Effector memory CD8-positive, alpha-beta T cell (primary cell): ENCODE data around the gene LTK.
A peak's percentile ranks its signal among the peaks of the same experiment; 100 is the strongest.

Source experiments
- ATAC-seq: fragments of 150-1000 bp; cut with Tn5 transposase; replicated peaks from 2 replicates; pipeline ENCODE4 v1.10.0; 2021; ENCODE audit warnings: mild to moderate bottlenecking, moderate library complexity
- DNase-seq, 3 experiments: peaks; one replicate each; pipeline ENCODE4 v3.0.0; 2021
- H3K27ac Mint-ChIP-seq, 2 donors: one replicate each; pipeline ENCODE4 v1.8.0; 2022; ENCODE audit warnings: mild to moderate bottlenecking in 2 of 2, mixed read lengths in 2 of 2, moderate library complexity in 2 of 2
- H3K27me3 Mint-ChIP-seq, 2 donors: one replicate each; pipeline ENCODE4 v1.8.0; 2022; ENCODE audit warnings: mixed read lengths in 2 of 2
- H3K36me3 Mint-ChIP-seq: one replicate; pipeline ENCODE4 v1.8.0; 2022; ENCODE audit warnings: mild to moderate bottlenecking, moderate library complexity, mixed read lengths; ENCODE audit not compliant: insufficient read depth
- H3K4me1 Mint-ChIP-seq, 2 donors: one replicate each; pipeline ENCODE4 v1.8.0; 2022; ENCODE audit warnings: low read depth in 2 of 2, mixed read lengths in 2 of 2
- H3K4me3 Mint-ChIP-seq, 2 donors: one replicate each; pipeline ENCODE4 v1.8.0; 2022; ENCODE audit warnings: mild to moderate bottlenecking in 2 of 2, mixed read lengths in 2 of 2, moderate library complexity in 2 of 2
- H3K9me3 Mint-ChIP-seq, 2 donors: one replicate each; pipeline ENCODE4 v1.8.0; 2022; ENCODE audit warnings: mixed read lengths in 2 of 2

LTK gene

DNA sequence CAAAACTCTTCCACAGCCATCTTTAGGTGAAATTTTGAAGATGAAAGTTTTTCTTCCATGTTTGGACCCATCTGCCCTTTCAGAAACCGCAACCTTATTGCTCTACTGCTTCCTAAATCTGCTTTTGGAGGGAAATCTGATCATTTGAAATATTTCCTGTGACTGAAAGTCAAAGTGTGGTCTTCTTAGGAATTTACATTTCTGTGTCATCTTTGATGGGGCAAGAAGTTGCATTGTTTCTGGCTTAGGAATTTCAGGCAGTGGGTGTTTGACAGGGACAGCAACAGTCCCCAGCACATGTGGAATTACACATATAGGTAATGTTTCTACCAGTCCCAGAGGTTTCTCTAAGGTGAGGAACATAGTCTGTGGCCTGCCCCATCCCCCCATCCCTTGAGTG lies 40.1 kb upstream of the LTK start:
- Mint-ChIP-seq H3K4me3 (no peak overlapping the region), H3K27ac (no peak overlapping the region), H3K27me3 (peaks cover 0 to 6% of the 10 kb centered on the region in 2 donors), H3K4me1 (peaks cover 10 to 17% of the 10 kb centered on the region in 2 donors), H3K36me3 (peaks cover 4% of the 10 kb centered on the region), H3K9me3 (no peaks in the 10 kb centered on the region)
- no peak for ATAC-seq
- DNase-seq = no peak

GRCh38 chr15:41550066-41550775 lies 36.6 kb upstream of the LTK start:
- DNase-seq (no peak), ATAC-seq (no peak)
- Mint-ChIP-seq H3K27ac (no peak overlapping the region), H3K36me3 (no peaks in the 10 kb centered on the region), H3K4me1 (peaks cover 0 to 4% of the 10 kb centered on the region in 2 donors), H3K27me3 (peaks cover 0 to 6% of the 10 kb centered on the region in 2 donors), H3K4me3 (no peak overlapping the region), H3K9me3 (no peaks in the 10 kb centered on the region)

- Mint-ChIP-seq H3K36me3 (peaks cover 12% of the 10 kb centered on the region), H3K9me3 (no peaks in the 10 kb centered on the region), H3K27ac (no peak overlapping the region), H3K4me1 (peaks cover 6 to 15% of the 10 kb centered on the region in 2 donors), H3K27me3 (no peaks in the 10 kb centered on the region), H3K4me3 (no peak overlapping the region)
- DNase-seq = no peak
- ATAC-seq = no peak
Observed at GRCh38 chr15:41546851-41547786, 33.5 kb upstream of the LTK start.

DNA sequence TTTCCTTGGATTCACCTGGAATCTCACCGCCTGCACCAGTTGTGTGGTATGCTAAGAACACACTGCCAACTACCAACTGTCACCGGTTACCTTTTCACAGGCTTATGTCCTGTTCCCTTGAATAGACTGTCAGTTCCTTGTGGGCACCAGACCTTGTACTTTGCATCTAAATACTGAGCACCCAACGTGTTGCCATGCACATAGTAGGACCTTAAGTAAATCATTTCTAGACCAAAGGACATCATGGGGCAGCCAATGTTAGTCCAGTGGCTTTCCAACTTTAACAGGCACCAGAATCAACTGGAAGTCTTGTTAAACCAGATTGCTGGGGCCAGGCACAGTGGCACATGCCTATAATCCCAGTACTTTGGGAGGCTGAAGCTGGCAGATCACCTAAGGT lies 31.6 kb upstream of the LTK start:
- ATAC-seq = no peak
- Mint-ChIP-seq H3K27me3 (no peaks in the 10 kb centered on the region), H3K9me3 (no peaks in the 10 kb centered on the region), H3K36me3 (peaks cover 12% of the 10 kb centered on the region), H3K27ac (peak overlapping the region; percentile 95 to 96), H3K4me3 (peak overlapping the region; percentile 95 to 96), H3K4me1 (peaks cover 7 to 15% of the 10 kb centered on the region in 2 donors)
- no peak for DNase-seq

DNA sequence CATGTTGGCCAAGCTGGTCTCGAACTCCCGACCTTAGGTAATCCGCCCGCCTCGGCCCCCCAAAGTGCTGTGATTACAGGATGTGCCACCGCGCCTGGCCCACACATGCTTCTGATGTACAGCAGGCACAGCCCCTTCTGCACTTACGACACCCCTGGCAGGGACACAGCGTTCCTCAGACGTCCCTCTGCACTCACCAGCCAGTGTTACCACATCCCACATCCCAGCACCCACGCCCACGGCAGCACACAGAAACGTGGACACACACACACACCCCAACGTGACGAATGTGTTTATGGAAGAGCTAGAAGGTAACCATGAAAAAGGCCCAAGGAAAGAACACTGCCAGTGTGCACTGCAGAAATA lies 31.0 kb upstream of the LTK start:
- H3K4me3 Mint-ChIP-seq = peak overlapping the region; percentile 95 to 96
- no peaks in the 10 kb centered on the region for H3K9me3 Mint-ChIP-seq
- no peaks in the 10 kb centered on the region for H3K27me3 Mint-ChIP-seq
- peak overlapping the region; percentile 95 to 96 for H3K27ac Mint-ChIP-seq
- ATAC-seq (peak; percentile 44), DNase-seq (peak in 2 of 3 experiments; percentile 22 to 25)
- peaks cover 12% of the 10 kb centered on the region for H3K36me3 Mint-ChIP-seq
- peaks cover 7 to 15% of the 10 kb centered on the region in 2 donors for H3K4me1 Mint-ChIP-seq

GRCh38 chr15:41543521-41543870 lies 29.9 kb upstream of the LTK start:
- Mint-ChIP-seq H3K4me1 (peaks cover 7 to 15% of the 10 kb centered on the region in 2 donors), H3K27me3 (no peaks in the 10 kb centered on the region), H3K27ac (peak overlapping the region; percentile 95 to 96), H3K9me3 (no peaks in the 10 kb centered on the region), H3K4me3 (peak overlapping the region; percentile 95 to 96), H3K36me3 (peaks cover 12% of the 10 kb centered on the region)
- ATAC-seq (no peak), DNase-seq (no peak)

DNA sequence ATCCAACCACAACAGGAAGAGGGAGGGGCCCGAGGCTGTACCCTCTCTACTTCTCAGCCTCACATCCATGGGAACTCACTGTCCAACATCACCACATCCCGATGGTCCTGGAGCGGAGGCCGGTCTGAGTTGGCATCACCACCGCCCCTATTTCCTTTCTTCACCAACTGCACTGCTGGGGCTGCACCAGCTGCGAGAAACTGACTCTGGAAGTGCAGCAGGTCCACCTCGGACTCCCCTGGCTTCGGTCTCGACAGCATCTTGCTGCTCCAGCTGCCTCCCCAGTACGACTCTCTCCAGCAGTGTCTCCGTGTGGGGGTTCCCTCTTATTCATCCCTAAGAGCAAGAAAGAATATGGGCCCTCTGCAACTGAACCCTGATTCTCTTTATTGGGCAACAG lies 23.2 kb upstream of the LTK start:
- Mint-ChIP-seq H3K4me1 (peaks cover 0 to 7% of the 10 kb centered on the region in 2 donors), H3K4me3 (no peak overlapping the region), H3K9me3 (no peaks in the 10 kb centered on the region), H3K27me3 (no peaks in the 10 kb centered on the region), H3K36me3 (peaks cover 42% of the 10 kb centered on the region), H3K27ac (no peak overlapping the region)
- no peak for ATAC-seq
- no peak for DNase-seq

DNA sequence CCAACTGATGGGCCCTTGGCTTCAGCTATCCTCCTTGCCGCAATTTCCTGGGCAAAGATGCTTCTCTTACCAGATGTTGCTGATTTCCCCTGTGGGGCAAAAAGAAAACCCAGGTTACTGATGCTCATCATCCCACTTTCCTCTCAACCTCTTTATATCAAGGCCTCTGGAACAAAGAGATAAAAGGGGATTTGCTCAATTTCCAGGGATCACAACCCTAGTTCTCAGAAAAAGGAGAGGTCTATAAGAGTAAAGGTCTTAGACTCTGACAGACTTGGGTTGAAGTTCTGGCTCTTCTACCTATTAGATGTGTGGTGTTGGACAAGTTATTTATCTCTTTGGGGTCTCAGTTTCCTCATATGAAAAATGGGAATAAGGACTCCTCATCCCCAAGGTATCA lies 21.9 kb upstream of the LTK start:
- ATAC-seq (no peak), DNase-seq (no peak)
- Mint-ChIP-seq H3K9me3 (no peaks in the 10 kb centered on the region), H3K4me1 (peaks cover 0 to 5% of the 10 kb centered on the region in 2 donors), H3K36me3 (peaks cover 49% of the 10 kb centered on the region), H3K27ac (no peak overlapping the region), H3K27me3 (no peaks in the 10 kb centered on the region), H3K4me3 (no peak overlapping the region)

DNA sequence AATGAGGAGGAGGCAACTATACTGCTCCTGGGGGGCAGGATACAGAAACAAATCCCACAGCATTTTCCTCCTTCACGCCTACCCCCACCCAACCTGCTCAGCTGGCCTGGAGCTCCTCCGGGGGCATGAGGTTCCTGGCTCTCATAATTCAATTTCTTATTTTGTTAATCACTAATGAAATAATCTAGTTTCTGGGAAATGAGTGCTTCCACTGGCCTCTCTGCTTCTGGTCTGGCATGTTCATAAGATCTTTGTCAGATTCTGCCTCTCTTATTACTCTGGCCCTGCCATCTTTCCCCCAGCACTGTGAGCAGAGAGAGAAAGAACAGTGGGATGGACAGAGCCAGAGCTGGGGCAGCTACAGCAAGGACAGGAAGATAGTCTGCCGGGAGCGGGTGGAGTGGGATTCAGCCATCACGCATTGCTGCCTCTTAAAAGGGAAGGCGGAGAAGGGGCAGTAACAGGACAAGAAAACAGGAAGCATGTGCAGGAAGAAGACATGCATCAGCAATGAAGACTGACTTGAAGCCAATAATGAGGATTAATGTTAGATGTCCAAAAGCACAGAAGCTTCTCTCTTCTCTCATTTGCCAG lies 16.8 kb upstream of the LTK start:
- Mint-ChIP-seq H3K27me3 (no peaks in the 10 kb centered on the region), H3K9me3 (no peaks in the 10 kb centered on the region), H3K27ac (peak overlapping the region in 1 of 2 donors; percentile 75), H3K4me1 (peaks cover 0 to 2% of the 10 kb centered on the region in 2 donors), H3K36me3 (peaks cover 69% of the 10 kb centered on the region), H3K4me3 (peak overlapping the region in 1 of 2 donors; percentile 33)
- DNase-seq (no peak), ATAC-seq (no peak)

GRCh38 chr15:41523097-41523496 lies 9.5 kb upstream of the LTK start:
- no peaks in the 10 kb centered on the region for H3K9me3 Mint-ChIP-seq
- ATAC-seq (no peak), DNase-seq (no peak)
- H3K4me3 Mint-ChIP-seq = no peak overlapping the region
- H3K4me1 Mint-ChIP-seq = peaks cover under 1 to 4% of the 10 kb centered on the region in 2 donors
- H3K27ac Mint-ChIP-seq = peak overlapping the region in 1 of 2 donors; percentile 2
- H3K36me3 Mint-ChIP-seq = peaks cover 26% of the 10 kb centered on the region
- no peaks in the 10 kb centered on the region for H3K27me3 Mint-ChIP-seq

DNA sequence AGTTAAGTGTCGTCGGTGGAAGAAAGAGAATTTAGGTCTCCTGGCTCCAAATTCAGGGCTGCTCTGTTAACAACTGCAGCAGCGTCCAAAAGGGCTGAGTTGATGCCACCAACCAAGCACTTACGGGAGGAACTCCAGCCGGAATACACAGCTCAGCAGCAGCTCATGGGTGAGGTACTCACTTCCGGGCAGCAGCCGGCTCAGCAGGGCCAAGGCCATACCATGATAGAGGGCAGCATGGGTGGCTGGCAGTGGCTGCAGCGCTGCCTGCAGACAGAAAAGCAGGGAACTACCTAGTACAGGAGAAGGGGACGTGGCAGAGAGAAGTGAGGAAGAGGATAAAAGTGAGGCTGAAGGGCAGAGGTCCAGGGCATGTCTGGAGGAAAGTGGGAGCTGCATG lies 8.0 kb upstream of the LTK start:
- H3K4me1 Mint-ChIP-seq = peaks cover 4 to 6% of the 10 kb centered on the region in 2 donors
- H3K4me3 Mint-ChIP-seq = no peak overlapping the region
- H3K27me3 Mint-ChIP-seq = no peaks in the 10 kb centered on the region
- H3K27ac Mint-ChIP-seq = peak overlapping the region in 1 of 2 donors; percentile 5
- no peaks in the 10 kb centered on the region for H3K9me3 Mint-ChIP-seq
- ATAC-seq (no peak), DNase-seq (no peak)
- H3K36me3 Mint-ChIP-seq = peaks cover 19% of the 10 kb centered on the region

- no peak for ATAC-seq
- peaks cover 4 to 6% of the 10 kb centered on the region in 2 donors for H3K4me1 Mint-ChIP-seq
- H3K4me3 Mint-ChIP-seq = no peak overlapping the region
- DNase-seq = no peak
- H3K27ac Mint-ChIP-seq = peak overlapping the region in 1 of 2 donors; percentile 70
- peaks cover 13% of the 10 kb centered on the region for H3K36me3 Mint-ChIP-seq
- no peaks in the 10 kb centered on the region for H3K27me3 Mint-ChIP-seq
- H3K9me3 Mint-ChIP-seq = no peaks in the 10 kb centered on the region
Observed at GRCh38 chr15:41520636-41521035, 7.0 kb upstream of the LTK start.

DNA sequence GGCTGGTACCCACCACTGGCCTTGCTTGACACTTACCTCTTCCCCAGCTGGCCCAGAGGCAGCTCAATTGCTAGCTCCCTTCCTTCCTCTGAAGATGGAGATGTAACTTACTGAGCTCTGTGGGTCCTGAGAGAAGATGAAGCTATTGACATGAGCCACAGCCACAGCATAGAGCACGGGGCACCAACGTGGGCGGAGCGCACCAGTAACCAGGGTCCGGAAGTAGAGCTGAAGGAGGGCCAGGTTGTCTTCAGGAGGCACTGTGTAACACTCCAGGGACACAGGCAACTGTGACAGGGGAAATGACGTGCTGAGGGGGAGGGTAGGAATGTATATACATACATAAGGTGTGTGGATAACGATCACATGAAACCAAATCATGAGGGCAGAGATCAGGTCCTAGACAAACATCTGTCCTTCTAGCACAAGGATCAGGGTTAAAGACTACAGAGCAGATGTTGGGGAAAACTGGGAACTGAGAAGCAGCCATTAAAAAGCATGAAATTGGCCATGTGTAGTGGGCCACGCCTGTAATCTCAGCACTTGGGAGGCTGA lies 4.3 kb upstream of the LTK start:
- Mint-ChIP-seq H3K27me3 (peaks cover 5 to 8% of the 10 kb centered on the region in 2 donors), H3K4me1 (peaks cover 9 to 20% of the 10 kb centered on the region in 2 donors), H3K27ac (peak overlapping the region; percentile 52 to 57), H3K4me3 (no peak overlapping the region), H3K9me3 (no peaks in the 10 kb centered on the region), H3K36me3 (peaks cover 18% of the 10 kb centered on the region)
- DNase-seq (no peak), ATAC-seq (no peak)
